Tibial nerve (tissue), 4 donors: Measurements from ENCODE around the gene NFAM1.

Experiments
- CTCF ChIP-seq, 5 experiments: fragments of 200-600 bp in 3 of 5; fragments of 450-650 bp in 2 of 5; sonication (generic) in 3 of 5; IDR thresholded peaks; one replicate each; pipeline ENCODE4 v1.5.1; 2016 to 2019; ENCODE audit warnings: antibody characterized with exemption in 5 of 5, mild to moderate bottlenecking in 3 of 5, moderate library complexity in 2 of 5
- EP300 ChIP-seq, 2 donors: sonication (generic); formaldehyde crosslinking; IDR thresholded peaks; one replicate each; pipeline ENCODE4 v1.6.1; 2017; ENCODE audit warnings: antibody characterized with exemption in 2 of 2, mild to moderate bottlenecking in 1 of 2

GRCh38 chr22:42404266-42404665, 27.9 kb downstream of the NFAM1 start:
- TF ChIP-seq CTCF (IDR thresholded peaks at IDR 0.05) (no peak), EP300 (IDR thresholded peaks at IDR 0.05) (no peak)
